GM18526 (cell line): ENCODE results near the gene PXYLP1.

Experiments used
- POLR2A ChIP-seq: IDR thresholded peaks from 3 replicates; pipeline ENCODE4 v1.6.1; 2011; ENCODE audit not compliant: insufficient read length; ENCODE audit errors: extremely low read depth

Gene PXYLP1

DNA sequence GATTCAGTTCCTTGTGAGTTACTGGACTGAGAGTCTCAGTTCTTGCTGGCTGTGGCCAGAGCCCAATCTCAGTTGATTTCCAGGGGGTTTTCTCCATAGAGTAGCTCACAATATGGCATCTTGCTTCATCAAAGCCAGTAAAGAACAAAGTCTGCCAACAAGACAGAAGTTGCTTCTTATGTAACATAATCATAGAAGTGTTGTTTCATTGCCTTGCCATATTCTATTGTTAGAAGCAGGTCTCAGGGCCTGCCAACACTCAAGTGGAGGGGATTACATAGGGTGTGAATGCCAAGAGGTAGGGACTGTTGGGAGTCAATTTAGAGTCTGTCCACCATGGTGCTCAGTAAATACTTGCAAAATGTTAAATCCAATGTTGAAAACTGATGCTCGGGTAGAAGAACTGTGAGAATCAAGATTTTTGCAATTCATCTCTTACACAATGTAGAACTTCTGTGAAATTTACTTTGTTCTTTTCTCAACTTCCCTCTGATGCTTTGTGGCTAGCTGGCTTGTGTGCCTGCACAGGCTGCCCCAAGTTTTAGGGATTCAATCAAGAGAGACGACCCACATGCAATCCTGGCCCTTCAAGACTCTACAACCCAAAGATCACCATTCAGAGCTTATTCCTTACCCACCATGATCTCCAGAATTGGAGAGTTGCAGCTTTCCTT lies 13.3 kb upstream of the PXYLP1 start:
- no peak for TF ChIP-seq POLR2A

- TF ChIP-seq POLR2A: no peak
Observed at GRCh38 chr3:141218926-141219325, 12.7 kb upstream of the PXYLP1 start.

DNA sequence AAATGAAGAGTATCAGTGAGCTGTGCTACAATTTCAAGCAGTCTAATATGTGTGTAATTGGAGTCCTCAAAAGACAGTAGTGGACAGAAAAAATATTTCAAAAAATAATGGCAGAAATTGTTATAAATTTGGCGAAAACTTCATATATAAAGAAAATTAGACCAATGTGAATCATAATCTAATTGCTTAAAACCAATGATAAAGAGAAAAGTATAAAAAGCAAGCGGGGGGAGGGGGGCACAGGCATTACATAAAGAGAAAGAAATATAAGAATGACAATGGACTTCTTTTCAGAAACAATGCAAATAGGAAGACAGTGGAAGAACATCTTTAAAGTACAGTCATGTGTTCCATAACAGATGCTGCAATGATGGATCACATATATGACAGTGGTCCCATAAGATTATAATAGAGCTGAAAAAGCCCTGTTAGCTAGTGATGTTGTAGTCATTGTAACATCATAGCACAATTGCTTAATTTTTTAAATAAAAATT lies 7.9 kb upstream of the PXYLP1 start:
- TF ChIP-seq POLR2A: no peak

DNA sequence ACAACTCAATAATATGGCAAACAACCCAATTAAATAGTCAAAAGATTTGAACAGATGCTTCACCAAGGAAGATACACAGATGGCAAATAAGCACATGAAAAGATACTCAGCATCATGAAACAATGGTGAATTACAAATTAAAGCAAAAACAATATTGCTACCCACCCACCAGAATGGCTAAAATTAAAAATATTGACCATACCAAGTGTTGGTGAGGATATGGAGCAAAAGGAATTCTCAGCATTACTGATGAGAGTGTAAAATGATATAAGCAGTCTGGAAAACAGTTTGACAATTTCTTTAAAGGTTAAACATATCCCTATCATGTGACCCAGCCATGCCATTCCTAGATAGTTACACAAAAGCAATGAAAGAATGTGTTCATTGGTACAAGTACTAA lies 5.7 kb upstream of the PXYLP1 start:
- no peak for TF ChIP-seq POLR2A

DNA sequence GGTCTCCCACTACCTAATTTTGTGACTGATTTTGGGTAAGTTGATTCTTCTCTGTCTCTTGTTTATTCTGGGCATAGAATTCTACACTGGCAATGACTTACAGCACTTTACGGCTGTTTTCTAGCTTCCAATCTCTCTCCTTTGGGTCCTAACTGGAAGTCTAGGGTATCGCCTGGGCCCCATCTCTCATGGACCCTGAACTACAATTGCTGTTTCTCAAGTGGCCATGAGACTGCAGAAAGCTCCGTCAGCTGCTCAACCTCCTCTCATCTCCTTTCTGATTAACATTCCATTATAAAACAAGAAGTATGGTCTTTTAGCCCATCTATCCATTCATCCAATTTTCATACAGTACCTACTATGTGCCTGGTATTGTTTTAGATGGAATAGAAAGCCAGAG lies 4.4 kb upstream of the PXYLP1 start:
- TF ChIP-seq POLR2A: no peak

DNA sequence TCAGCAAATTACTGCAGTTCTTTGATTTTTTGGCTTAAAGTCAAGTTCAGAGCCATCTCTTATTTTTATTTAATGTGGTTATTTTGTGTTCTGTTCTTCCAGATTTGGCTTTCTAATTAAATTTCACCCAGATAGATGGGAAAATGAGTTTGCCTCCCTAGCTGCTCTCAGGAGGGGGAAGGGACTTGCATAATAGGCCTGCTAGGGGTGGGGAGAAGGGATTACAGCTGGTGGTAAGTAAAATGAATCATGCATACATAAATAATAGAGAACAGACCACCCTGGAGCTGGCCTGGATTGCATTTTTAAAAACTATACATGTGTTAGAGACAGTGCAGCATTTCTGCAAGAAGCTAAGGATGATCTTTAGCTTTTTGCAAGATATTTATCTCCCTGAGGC lies 3.9 kb upstream of the PXYLP1 start:
- TF ChIP-seq POLR2A: no peak

DNA sequence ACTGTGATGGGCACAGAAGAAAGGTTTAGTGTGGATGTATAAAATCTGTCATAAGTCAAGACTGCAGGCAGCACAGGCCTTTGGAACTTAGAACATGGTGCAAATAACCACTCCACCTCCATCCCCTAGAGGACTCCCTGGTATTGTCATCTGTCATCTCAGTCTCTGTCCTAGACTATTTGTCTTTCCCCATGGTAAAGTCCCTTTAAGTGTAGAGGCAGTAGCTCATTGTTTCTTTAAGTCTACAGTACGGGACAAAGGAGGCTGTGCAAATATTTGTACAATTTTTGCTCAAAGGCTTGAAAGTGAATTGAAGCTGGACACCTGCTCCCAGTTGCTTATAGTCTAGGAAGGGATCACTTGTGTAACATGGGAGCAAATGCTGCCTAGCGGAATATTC lies 3.2 kb upstream of the PXYLP1 start:
- TF ChIP-seq POLR2A: no peak

GRCh38 chr3:141229132-141229531 lies 2.5 kb upstream of the PXYLP1 start:
- no peak for TF ChIP-seq POLR2A

DNA sequence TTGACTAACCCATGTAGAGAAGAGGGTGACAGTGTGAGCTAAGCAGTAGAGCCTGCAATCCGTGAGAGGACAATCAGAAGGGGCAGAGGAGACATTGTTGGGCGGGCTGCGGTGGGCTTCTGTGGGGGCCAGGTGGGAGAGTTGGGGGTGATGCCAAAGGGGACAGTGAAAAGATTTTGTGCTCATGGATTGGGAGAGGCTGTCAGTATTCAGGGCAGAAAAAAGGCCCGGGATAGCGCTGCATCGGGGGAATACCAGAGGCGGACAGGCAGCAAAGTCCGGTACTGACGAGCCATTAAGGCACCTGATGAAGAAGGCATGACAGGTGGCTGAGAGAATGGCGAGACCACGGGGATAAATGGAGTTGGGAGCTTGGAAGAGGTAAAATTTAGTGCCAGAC lies 1.3 kb upstream of the PXYLP1 start:
- no peak for TF ChIP-seq POLR2A

- TF ChIP-seq POLR2A: no peak
Observed at GRCh38 chr3:141231952-141232823, 563 bp downstream of the PXYLP1 start.

GRCh38 chr3:141233457-141234161 lies 2.0 kb downstream of the PXYLP1 start:
- TF ChIP-seq POLR2A: no peak

- TF ChIP-seq POLR2A: no peak
Observed at GRCh38 chr3:141234283-141234682, 2.7 kb downstream of the PXYLP1 start.

- no peak for TF ChIP-seq POLR2A
Observed at GRCh38 chr3:141235661-141236171, 4.1 kb downstream of the PXYLP1 start.

GRCh38 chr3:141236361-141236760 lies 4.7 kb downstream of the PXYLP1 start:
- TF ChIP-seq POLR2A: no peak

DNA sequence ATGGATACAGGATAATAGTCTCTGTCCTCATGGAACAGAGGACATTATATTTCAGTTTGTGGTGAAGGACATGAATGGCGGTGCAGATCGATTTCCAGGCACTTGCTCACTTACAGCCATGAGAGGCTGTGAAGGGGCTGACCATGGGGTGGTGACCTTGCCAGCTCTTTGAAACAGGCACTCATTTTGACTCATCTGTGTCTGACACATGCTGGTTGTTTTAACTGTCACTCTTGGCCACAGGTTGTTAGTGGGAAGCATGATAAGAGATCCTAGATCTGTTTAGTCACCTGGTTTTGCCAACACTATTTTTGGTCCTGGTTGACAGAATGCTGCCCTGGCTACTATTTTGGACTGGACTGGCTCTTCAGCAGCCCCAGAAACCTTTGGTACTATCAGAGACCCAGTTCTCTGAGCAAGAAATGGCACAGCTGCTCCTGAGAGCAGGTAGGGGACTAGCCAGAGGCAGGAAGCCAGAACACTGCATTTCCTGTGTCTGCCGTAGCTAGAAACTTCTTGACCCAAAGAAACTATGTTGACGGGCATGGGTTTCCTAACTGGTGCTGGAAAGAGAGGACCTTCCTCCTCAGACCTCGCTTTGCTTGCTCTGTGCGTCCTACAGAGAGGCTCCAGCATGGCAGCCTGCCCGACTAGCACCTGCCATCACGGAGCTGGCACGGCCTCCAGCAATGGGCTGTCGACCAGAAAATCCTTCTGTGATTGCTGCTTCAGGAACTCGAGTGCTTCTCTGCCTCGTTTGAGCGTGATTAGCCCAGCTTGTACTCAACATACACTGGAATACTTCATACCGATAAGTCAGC lies 6.3 kb downstream of the PXYLP1 start:
- TF ChIP-seq POLR2A: no peak
